ENCODE results near the gene COL9A3.

DNA sequence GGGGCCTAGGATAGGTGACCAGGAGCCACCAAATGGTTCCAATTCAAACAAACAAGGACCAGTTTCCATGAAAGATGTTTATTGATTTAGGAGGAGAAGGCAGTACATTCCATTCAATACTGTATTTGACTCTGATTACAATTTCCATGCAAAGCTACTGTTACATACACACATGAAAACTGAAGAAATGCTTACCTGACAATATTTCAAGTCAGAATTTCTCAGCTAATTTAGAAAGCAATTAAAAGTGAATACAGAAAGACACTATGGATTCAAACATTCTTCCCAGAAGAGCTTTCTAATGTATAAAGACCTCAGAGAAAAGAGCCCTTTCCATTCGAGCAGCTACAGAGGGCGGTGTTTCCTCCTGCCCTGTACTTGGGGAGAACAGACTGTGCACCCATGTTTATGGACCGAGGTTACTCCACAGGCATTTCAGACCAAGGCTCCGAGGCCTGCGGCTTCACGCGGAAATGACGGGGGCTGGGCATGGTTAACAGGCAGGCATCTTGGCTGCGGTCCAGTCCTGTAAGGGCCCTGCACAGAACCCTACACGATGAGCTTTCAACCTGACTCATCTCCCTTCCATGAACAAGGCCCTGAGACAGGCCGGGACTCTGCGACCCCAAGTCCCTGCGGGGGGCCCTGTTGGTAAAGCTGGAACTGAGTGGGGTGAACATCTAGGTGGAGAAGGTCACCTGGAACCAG lies 70.5 kb downstream of the COL9A3 start:
- TF ChIP-seq CREB1 (IDR thresholded peaks at IDR 0.05; ENCODE audit: low read depth) (no peak), RAD21 (IDR thresholded peaks at IDR 0.05; ENCODE audit: low read depth) (no peak), TAF1 (IDR thresholded peaks at IDR 0.05; ENCODE audit: low read depth) (no peak), EP300 (IDR thresholded peaks at IDR 0.05; ENCODE audit: borderline replicate concordance) (no peak)
